ENCODE measurements around the gene AMZ2. TPM values are rescaled to one million over a fixed set of nuclear protein-coding genes. Genes with fewer than 3 reads are reported as not detected.
A peak's percentile ranks its signal among the peaks of the same experiment; 100 is the strongest.
"Not testable (repeated sequence)": the region's sequence is repeated elsewhere in the genome, so short reads cannot be mapped to it uniquely, and the experiment has no call there.

The AMZ2 gene
- total RNA-seq, 1 donor from 2014 or later, result 49.6 TPM

GRCh38 chr17:68262467-68262866 is 14.6 kb downstream of the AMZ2 start:
- peaks cover 8 to 21% (median 15%) of the 10 kb centered on the region in 3 donors for H3K4me1 ChIP-seq (ENCODE audit: control insufficient read depth in 3 of 3, insufficient read depth in 3 of 3, low read length in 3 of 3)
- not testable (repeated sequence) for H3K27me3 ChIP-seq (ENCODE audit: control insufficient read depth in 3 of 3, insufficient read depth in 3 of 3, low read length in 3 of 3); H3K9me3 ChIP-seq (ENCODE audit: control insufficient read depth in 3 of 3, low read length in 3 of 3); H3K27ac ChIP-seq (ENCODE audit: low read depth, low read length); H3K36me3 ChIP-seq (ENCODE audit: control insufficient read depth in 3 of 3, insufficient read depth in 3 of 3, low read length in 3 of 3); H3K4me3 ChIP-seq (ENCODE audit: low read length in 3 of 3)
- peak overlapping the region in 2 of 3 donors; percentile 30 to 35 for H3K9ac ChIP-seq (ENCODE audit: low read depth in 1 of 3, low read length in 3 of 3)

GRCh38 chr17:68263101-68263681 is 15.3 kb downstream of the AMZ2 start:
- not testable (repeated sequence) for H3K4me3 ChIP-seq (ENCODE audit: low read length in 3 of 3); H3K9me3 ChIP-seq (ENCODE audit: control insufficient read depth in 3 of 3, low read length in 3 of 3); H3K36me3 ChIP-seq (ENCODE audit: control insufficient read depth in 3 of 3, insufficient read depth in 3 of 3, low read length in 3 of 3); H3K27ac ChIP-seq (ENCODE audit: low read depth, low read length); H3K27me3 ChIP-seq (ENCODE audit: control insufficient read depth in 3 of 3, insufficient read depth in 3 of 3, low read length in 3 of 3)
- Histone ChIP-seq H3K4me1 (ENCODE audit: control insufficient read depth in 3 of 3, insufficient read depth in 3 of 3, low read length in 3 of 3) (peaks cover 8 to 21% (median 15%) of the 10 kb centered on the region in 3 donors), H3K9ac (ENCODE audit: low read depth in 1 of 3, low read length in 3 of 3) (peak overlapping the region in 1 of 3 donors; percentile 35)

DNA sequence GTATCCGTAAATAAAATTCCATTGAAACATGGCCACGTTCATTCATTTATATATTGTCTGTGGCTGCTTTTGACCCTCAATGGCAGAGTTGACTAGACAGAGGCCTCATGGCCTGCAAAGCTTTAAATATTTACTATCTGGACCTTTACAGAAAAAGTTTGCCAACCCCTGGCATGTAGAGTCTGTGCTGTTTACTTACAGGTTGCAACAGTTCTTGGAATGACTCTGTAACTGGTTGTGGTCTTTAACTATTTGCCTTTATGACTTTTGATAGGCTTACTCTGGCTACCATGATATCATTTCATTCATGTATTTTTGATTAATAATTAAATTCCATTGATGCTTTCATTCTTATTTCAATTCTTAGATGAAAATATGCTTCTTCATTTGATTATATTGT is 18.0 kb downstream of the AMZ2 start:
- H3K27me3 ChIP-seq (ENCODE audit: control insufficient read depth in 3 of 3, insufficient read depth in 3 of 3, low read length in 3 of 3); H3K27ac ChIP-seq (ENCODE audit: low read depth, low read length); H3K9ac ChIP-seq (ENCODE audit: low read depth in 1 of 3, low read length in 3 of 3); H3K36me3 ChIP-seq (ENCODE audit: control insufficient read depth in 3 of 3, insufficient read depth in 3 of 3, low read length in 3 of 3); H3K9me3 ChIP-seq (ENCODE audit: control insufficient read depth in 3 of 3, low read length in 3 of 3); H3K4me3 ChIP-seq (ENCODE audit: low read length in 3 of 3): not testable (repeated sequence)
- H3K4me1 ChIP-seq (ENCODE audit: control insufficient read depth in 3 of 3, insufficient read depth in 3 of 3, low read length in 3 of 3), result peaks cover 5 to 12% (median 8%) of the 10 kb centered on the region in 3 donors

DNA sequence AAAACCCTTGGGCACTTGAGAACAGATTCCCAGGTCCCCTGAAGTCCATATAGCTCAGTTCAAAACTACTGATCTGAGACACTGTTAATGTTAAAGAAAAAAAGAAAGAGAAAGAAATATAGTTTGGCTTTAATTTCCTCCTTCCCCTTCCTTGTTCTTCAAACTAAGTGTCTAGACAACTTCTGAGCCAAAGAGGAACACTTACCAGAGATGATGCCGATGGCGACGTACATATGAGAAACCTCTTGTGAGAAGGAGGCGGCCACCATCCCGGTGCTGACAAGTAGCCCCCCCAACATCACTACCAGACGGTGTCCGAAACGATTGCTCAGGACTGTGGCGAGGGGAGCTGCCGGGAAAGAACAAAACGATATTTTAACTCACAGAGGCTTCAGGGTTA is 25.9 kb downstream of the AMZ2 start:
- Histone ChIP-seq H3K4me1 (ENCODE audit: control insufficient read depth in 3 of 3, insufficient read depth in 3 of 3, low read length in 3 of 3) (no peaks in the 10 kb centered on the region), H3K9ac (ENCODE audit: low read depth in 1 of 3, low read length in 3 of 3) (no peak overlapping the region), H3K4me3 (ENCODE audit: low read length in 3 of 3) (no peak overlapping the region), H3K36me3 (ENCODE audit: control insufficient read depth in 3 of 3, insufficient read depth in 3 of 3, low read length in 3 of 3) (peaks cover 0 to 19% (median 4%) of the 10 kb centered on the region in 3 donors), H3K9me3 (ENCODE audit: control insufficient read depth in 3 of 3, low read length in 3 of 3) (no peaks in the 10 kb centered on the region), H3K27ac (ENCODE audit: low read depth, low read length) (no peak overlapping the region), H3K27me3 (ENCODE audit: control insufficient read depth in 3 of 3, insufficient read depth in 3 of 3, low read length in 3 of 3) (no peaks in the 10 kb centered on the region)

DNA sequence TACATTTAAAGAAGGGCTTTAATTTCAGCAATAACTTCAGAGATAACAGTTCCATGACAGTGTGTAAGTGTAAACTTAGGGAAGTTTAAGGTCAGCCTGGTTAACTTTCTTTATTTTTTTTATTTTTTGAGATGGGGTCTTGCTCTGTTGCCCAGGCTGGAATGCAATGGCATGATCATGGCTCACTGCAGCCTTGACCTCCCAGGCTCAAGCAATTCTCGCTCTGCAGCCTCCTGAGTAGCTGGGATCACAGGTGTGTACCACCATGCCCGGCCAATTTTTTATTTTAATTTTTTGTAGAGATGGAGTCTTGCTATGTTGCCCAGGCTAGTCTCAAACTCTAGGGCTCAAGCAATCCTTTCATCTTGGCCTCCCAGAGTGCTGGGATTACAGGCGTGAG is 28.5 kb downstream of the AMZ2 start:
- not testable (repeated sequence) for H3K9me3 ChIP-seq (ENCODE audit: control insufficient read depth in 3 of 3, low read length in 3 of 3); H3K4me3 ChIP-seq (ENCODE audit: low read length in 3 of 3); H3K27ac ChIP-seq (ENCODE audit: low read depth, low read length); H3K27me3 ChIP-seq (ENCODE audit: control insufficient read depth in 3 of 3, insufficient read depth in 3 of 3, low read length in 3 of 3); H3K9ac ChIP-seq (ENCODE audit: low read depth in 1 of 3, low read length in 3 of 3); H3K4me1 ChIP-seq (ENCODE audit: control insufficient read depth in 3 of 3, insufficient read depth in 3 of 3, low read length in 3 of 3)
- peaks cover 0 to 20% (median 4%) of the 10 kb centered on the region in 3 donors for H3K36me3 ChIP-seq (ENCODE audit: control insufficient read depth in 3 of 3, insufficient read depth in 3 of 3, low read length in 3 of 3)

- H3K4me3 ChIP-seq (ENCODE audit: low read length in 3 of 3), result no peak overlapping the region
- H3K4me1 ChIP-seq (ENCODE audit: control insufficient read depth in 3 of 3, insufficient read depth in 3 of 3, low read length in 3 of 3), result no peaks in the 10 kb centered on the region
- no peaks in the 10 kb centered on the region for H3K9me3 ChIP-seq (ENCODE audit: control insufficient read depth in 3 of 3, low read length in 3 of 3)
- no peak overlapping the region for H3K9ac ChIP-seq (ENCODE audit: low read depth in 1 of 3, low read length in 3 of 3)
- no peak overlapping the region for H3K27ac ChIP-seq (ENCODE audit: low read depth, low read length)
- peaks cover 0 to 15% (median 4%) of the 10 kb centered on the region in 3 donors for H3K36me3 ChIP-seq (ENCODE audit: control insufficient read depth in 3 of 3, insufficient read depth in 3 of 3, low read length in 3 of 3)
- no peaks in the 10 kb centered on the region for H3K27me3 ChIP-seq (ENCODE audit: control insufficient read depth in 3 of 3, insufficient read depth in 3 of 3, low read length in 3 of 3)
Observed at GRCh38 chr17:68277807-68278206, 30.0 kb downstream of the AMZ2 start.

DNA sequence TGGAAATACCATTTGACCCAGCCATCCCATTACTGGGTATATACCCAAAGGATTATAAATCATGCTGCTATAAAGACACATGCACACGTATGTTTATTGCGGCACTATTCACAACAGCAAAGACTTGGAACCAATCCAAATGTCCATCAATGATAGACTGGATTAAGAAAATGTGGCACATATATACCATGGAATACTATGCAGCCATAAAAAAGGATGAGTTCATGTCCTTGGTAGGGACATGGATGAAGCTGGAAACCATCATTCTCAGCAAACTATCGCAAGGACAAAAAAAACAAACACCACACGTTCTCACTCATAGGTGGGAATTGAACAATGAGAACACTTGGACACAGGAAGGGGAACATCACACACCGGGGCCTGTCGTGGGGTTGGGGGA is 34.1 kb downstream of the AMZ2 start:
- not testable (repeated sequence) for H3K27ac ChIP-seq (ENCODE audit: low read depth, low read length); H3K4me1 ChIP-seq (ENCODE audit: control insufficient read depth in 3 of 3, insufficient read depth in 3 of 3, low read length in 3 of 3)

DNA sequence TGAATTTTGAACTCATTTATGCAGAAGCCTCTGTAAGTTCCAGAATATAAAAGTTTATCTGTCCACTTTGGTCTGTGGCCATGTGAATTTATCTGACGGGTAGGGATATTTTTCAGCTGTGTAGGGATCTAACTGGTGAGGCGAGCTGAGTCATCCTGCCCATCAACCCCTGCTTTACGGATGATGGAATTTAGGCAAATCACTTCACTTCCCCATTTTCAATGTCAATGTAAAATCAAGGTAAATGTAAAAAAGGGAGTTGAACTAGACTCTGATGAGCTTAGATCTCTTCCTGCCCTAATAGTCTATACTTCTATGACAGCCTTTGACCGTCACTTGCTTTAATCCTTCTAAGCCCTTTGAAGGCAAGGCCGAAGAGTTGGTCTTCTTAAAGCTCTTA is 40.5 kb downstream of the AMZ2 start:
- Histone ChIP-seq H3K9ac (ENCODE audit: low read depth in 1 of 3, low read length in 3 of 3) (no peak overlapping the region), H3K36me3 (ENCODE audit: control insufficient read depth in 3 of 3, insufficient read depth in 3 of 3, low read length in 3 of 3) (no peaks in the 10 kb centered on the region), H3K27ac (ENCODE audit: low read depth, low read length) (no peak overlapping the region), H3K4me1 (ENCODE audit: control insufficient read depth in 3 of 3, insufficient read depth in 3 of 3, low read length in 3 of 3) (peaks cover 13 to 24% (median 16%) of the 10 kb centered on the region in 3 donors), H3K9me3 (ENCODE audit: control insufficient read depth in 3 of 3, low read length in 3 of 3) (no peaks in the 10 kb centered on the region), H3K4me3 (ENCODE audit: low read length in 3 of 3) (no peak overlapping the region), H3K27me3 (ENCODE audit: control insufficient read depth in 3 of 3, insufficient read depth in 3 of 3, low read length in 3 of 3) (peaks cover 0 to 2% (median 0%) of the 10 kb centered on the region in 3 donors)

More for the DNA sequence above, 34.1 kb downstream of the AMZ2 start:
- not testable (repeated sequence) for H3K27me3 ChIP-seq (ENCODE audit: control insufficient read depth in 3 of 3, insufficient read depth in 3 of 3, low read length in 3 of 3); H3K9ac ChIP-seq (ENCODE audit: low read depth in 1 of 3, low read length in 3 of 3); H3K9me3 ChIP-seq (ENCODE audit: control insufficient read depth in 3 of 3, low read length in 3 of 3); H3K4me3 ChIP-seq (ENCODE audit: low read length in 3 of 3)
- peaks cover 0 to 10% (median 4%) of the 10 kb centered on the region in 3 donors for H3K36me3 ChIP-seq (ENCODE audit: control insufficient read depth in 3 of 3, insufficient read depth in 3 of 3, low read length in 3 of 3)

GRCh38 chr17:68288804-68289203 is 41.0 kb downstream of the AMZ2 start:
- Histone ChIP-seq H3K9ac (ENCODE audit: low read depth in 1 of 3, low read length in 3 of 3) (no peak overlapping the region), H3K9me3 (ENCODE audit: control insufficient read depth in 3 of 3, low read length in 3 of 3) (no peaks in the 10 kb centered on the region), H3K36me3 (ENCODE audit: control insufficient read depth in 3 of 3, insufficient read depth in 3 of 3, low read length in 3 of 3) (no peaks in the 10 kb centered on the region), H3K27me3 (ENCODE audit: control insufficient read depth in 3 of 3, insufficient read depth in 3 of 3, low read length in 3 of 3) (peaks cover 0 to 2% (median 0%) of the 10 kb centered on the region in 3 donors), H3K4me1 (ENCODE audit: control insufficient read depth in 3 of 3, insufficient read depth in 3 of 3, low read length in 3 of 3) (peaks cover 13 to 24% (median 16%) of the 10 kb centered on the region in 3 donors), H3K4me3 (ENCODE audit: low read length in 3 of 3) (no peak overlapping the region), H3K27ac (ENCODE audit: low read depth, low read length) (peak overlapping the region; percentile 12)

DNA sequence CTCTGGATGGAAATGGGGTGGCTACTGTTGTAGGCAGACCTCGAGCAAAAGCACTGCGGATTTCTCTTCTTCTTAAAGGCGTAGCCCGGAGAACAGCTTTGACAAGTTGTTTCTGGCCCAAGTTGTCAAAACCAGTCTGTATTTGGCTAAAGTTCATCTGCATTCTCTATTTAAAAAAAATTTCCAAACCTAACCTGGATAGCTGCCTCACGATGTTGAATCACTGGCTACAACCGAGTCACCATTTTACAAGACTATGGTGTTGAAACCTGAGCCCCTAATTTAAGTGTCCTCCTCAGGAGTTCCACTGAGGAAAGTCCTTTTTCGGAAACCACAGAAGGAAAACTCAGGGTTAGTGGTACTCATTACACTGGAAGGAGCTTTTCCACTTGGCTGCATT is 41.6 kb downstream of the AMZ2 start:
- peaks cover 0 to 2% (median 0%) of the 10 kb centered on the region in 3 donors for H3K27me3 ChIP-seq (ENCODE audit: control insufficient read depth in 3 of 3, insufficient read depth in 3 of 3, low read length in 3 of 3)
- H3K4me1 ChIP-seq (ENCODE audit: control insufficient read depth in 3 of 3, insufficient read depth in 3 of 3, low read length in 3 of 3), result peaks cover 13 to 24% (median 16%) of the 10 kb centered on the region in 3 donors
- no peak overlapping the region for H3K4me3 ChIP-seq (ENCODE audit: low read length in 3 of 3)
- H3K9ac ChIP-seq (ENCODE audit: low read depth in 1 of 3, low read length in 3 of 3), result peak overlapping the region in 1 of 3 donors; percentile 85
- peak overlapping the region; percentile 12 for H3K27ac ChIP-seq (ENCODE audit: low read depth, low read length)
- no peaks in the 10 kb centered on the region for H3K9me3 ChIP-seq (ENCODE audit: control insufficient read depth in 3 of 3, low read length in 3 of 3)
- no peaks in the 10 kb centered on the region for H3K36me3 ChIP-seq (ENCODE audit: control insufficient read depth in 3 of 3, insufficient read depth in 3 of 3, low read length in 3 of 3)

Measured in skeletal muscle tissue (tissue), 4 donors.